Body of pancreas (tissue), 4 donors: ENCODE measurements around the gene ATAD3C. TPM values are rescaled to one million over a fixed set of nuclear protein-coding genes. Genes with fewer than 3 reads are reported as not detected.
"Not testable (repeated sequence)": the region's sequence is repeated elsewhere in the genome, so short reads cannot be mapped to it uniquely, and the experiment has no call there.

Source experiments
- ATAC-seq: fragments of 150-250 bp; one replicate; pipeline ENCODE4 v1.9.1; 2016
- DNase-seq, 4 donors: peaks; one replicate each; pipeline ENCODE4 v3.0.0-alpha.2; 2019
- H3K27ac ChIP-seq, 4 donors: fragments of 200-600 bp; sonication (generic); 1 replicate in 3 of 4; 2 replicates in 1 of 4; pipeline versions ENCODE4 v1.5.1 to v1.6.1; 2016 to 2019; ENCODE audit warnings: mild to moderate bottlenecking in 1 of 4, mixed read lengths in 1 of 4, moderate library complexity in 1 of 4
- H3K27me3 ChIP-seq, 2 donors: fragments of 200-600 bp; sonication (generic); one replicate each; pipeline ENCODE4 v1.6.0; 2016; ENCODE audit warnings: mild to moderate bottlenecking in 1 of 2
- H3K36me3 ChIP-seq, 2 donors: fragments of 200-600 bp; sonication (generic); replicated peaks in 1 of 2; 2 replicates each; pipeline ENCODE4 v1.5.1; 2016; ENCODE audit warnings: low read depth in 2 of 2; ENCODE audit not compliant: insufficient read depth in 1 of 2
- H3K4me1 ChIP-seq: fragments of 200-600 bp; sonication (generic); one replicate; pipeline ENCODE4 v1.6.0; 2016
- H3K4me3 ChIP-seq, 2 donors: fragments of 200-600 bp; sonication (generic); 1 replicate in 1 of 2; 2 replicates in 1 of 2; pipeline ENCODE4 v1.5.1; 2016 to 2019
- H3K9me3 ChIP-seq, 3 donors: fragments of 200-600 bp; sonication (generic); 1 replicate in 2 of 3; 2 replicates in 1 of 3; pipeline ENCODE4 v1.5.1; 2016
- CTCF ChIP-seq, 7 experiments: fragments of 450-650 bp in 4 of 7; fragments of 200-600 bp in 3 of 7; sonication (generic) in 3 of 7; IDR thresholded peaks; one replicate each; pipeline ENCODE4 v1.5.1; 2016 to 2019; ENCODE audit warnings: antibody characterized with exemption in 7 of 7
- POLR2A ChIP-seq, 3 donors: fragments of 450-650 bp; IDR thresholded peaks; one replicate each; pipeline ENCODE4 v1.6.1; 2016; ENCODE audit warnings: antibody characterized with exemption in 3 of 3, mild to moderate bottlenecking in 2 of 3
- WGBS, 2 donors: methylation state at CpG; one replicate each; pipeline ENCODE4 v1.1.5; 2017; 5-methylcytosine and 5-hydroxymethylcytosine counted together
- intact Hi-C: fragments of 100-400 bp; cut with DNase I; formaldehyde crosslinking; loops from one replicate; pipeline ENCODE4 v1.15.1; 2023
- total RNA-seq, 2 donors: library from RNA; depleted of rRNA; stranded (reverse); fragments of >200 nt; gene quantifications; one replicate each; pipeline ENCODE4 v1.1.0, GENCODE V29; 2016

The ATAD3C gene
- total RNA-seq, 2 donors from 2014 or later, result 1.6 to 2.3 TPM

GRCh38 chr1:1439546-1440261 lies 9.8 kb upstream of the ATAD3C start:
- WGBS, 2 donors, result 88 to 91% methylated on average over 26 to 48 of the region's 82 CpGs
- H3K36me3 ChIP-seq, result no peaks in the 10 kb centered on the region
- no peaks in the 10 kb centered on the region for H3K9me3 ChIP-seq
- peaks cover 62% of the 10 kb centered on the region for H3K4me1 ChIP-seq
- ATAC-seq, result no peak
- DNase-seq, result no peak
- no peak overlapping the region for H3K4me3 ChIP-seq
- no peaks in the 10 kb centered on the region for H3K27me3 ChIP-seq
- intact Hi-C loops, result loop anchor here (5.0 kb wide), 1 partner anchor 37 kb away; no protein-coding TSS in a partner anchor
- no peak for TF ChIP-seq CTCF (IDR thresholded peaks at IDR 0.05)
- no peak for TF ChIP-seq POLR2A (IDR thresholded peaks at IDR 0.05)
- no peak overlapping the region for H3K27ac ChIP-seq

GRCh38 chr1:1440262-1441001 lies 9.1 kb upstream of the ATAD3C start:
- no peak for ATAC-seq
- no peak for DNase-seq
- peak overlapping the region in 1 of 4 donors; percentile 50 for H3K27ac ChIP-seq
- no peaks in the 10 kb centered on the region for H3K36me3 ChIP-seq
- peaks cover 55% of the 10 kb centered on the region for H3K4me1 ChIP-seq
- no peak for TF ChIP-seq POLR2A (IDR thresholded peaks at IDR 0.05)
- no peak for TF ChIP-seq CTCF (IDR thresholded peaks at IDR 0.05)
- intact Hi-C loops, result no loop called here
- H3K9me3 ChIP-seq, result no peaks in the 10 kb centered on the region
- WGBS, 2 donors, result 73 to 76% methylated on average over 15 to 23 of the region's 26 CpGs
- H3K27me3 ChIP-seq, result no peaks in the 10 kb centered on the region
- H3K4me3 ChIP-seq, result no peak overlapping the region

GRCh38 chr1:1441002-1441888 lies 8.2 kb upstream of the ATAD3C start:
- Histone ChIP-seq H3K36me3 (no peaks in the 10 kb centered on the region), H3K27me3 (no peaks in the 10 kb centered on the region), H3K27ac (peak overlapping the region in 3 of 4 donors; percentile 11 to 64 (median 50)), H3K4me3 (no peak overlapping the region), H3K9me3 (no peaks in the 10 kb centered on the region), H3K4me1 (peaks cover 50% of the 10 kb centered on the region)
- peak; percentile 56 for ATAC-seq
- TF ChIP-seq POLR2A (IDR thresholded peaks at IDR 0.05) (no peak), CTCF (IDR thresholded peaks at IDR 0.05) (peak; percentile 83 to 94 (median 90))
- DNase-seq, result peak in 3 of 4 donors; percentile 62 to 72 (median 65)
- 0 to 16% methylated on average over 5 to 27 of the region's 29 CpGs for WGBS, 2 donors
- intact Hi-C loops, result no loop called here

- WGBS, 2 donors, result 55 to 59% methylated on average over 10 to 32 of the region's 32 CpGs
- ATAC-seq (peak; percentile 45), DNase-seq (peak; percentile 66 to 86 (median 80))
- H3K27ac ChIP-seq, result peak overlapping the region in 3 of 4 donors; percentile 46 to 64 (median 50)
- intact Hi-C loops, result no loop called here
- no peak overlapping the region for H3K4me3 ChIP-seq
- H3K27me3 ChIP-seq, result no peaks in the 10 kb centered on the region
- peaks cover 41% of the 10 kb centered on the region for H3K4me1 ChIP-seq
- H3K9me3 ChIP-seq, result no peaks in the 10 kb centered on the region
- peak; percentile 15 to 30 (median 20) for TF ChIP-seq POLR2A (IDR thresholded peaks at IDR 0.05)
- no peak for TF ChIP-seq CTCF (IDR thresholded peaks at IDR 0.05)
- no peaks in the 10 kb centered on the region for H3K36me3 ChIP-seq
Measured at GRCh38 chr1:1442069-1442770, 7.3 kb upstream of the ATAD3C start.

GRCh38 chr1:1446631-1447030 lies 2.9 kb upstream of the ATAD3C start:
- WGBS, 2 donors, result 84 to 89% methylated on average over 19 of the region's 19 CpGs
- H3K36me3 ChIP-seq, H3K27me3 ChIP-seq, ATAC-seq, H3K9me3 ChIP-seq, H3K4me1 ChIP-seq, intact Hi-C loops, H3K4me3 ChIP-seq, DNase-seq, H3K27ac ChIP-seq: not testable (repeated sequence)

GRCh38 chr1:1450616-1451015 lies 1.1 kb downstream of the ATAD3C start:
- ATAC-seq, H3K27ac ChIP-seq, H3K4me3 ChIP-seq, H3K4me1 ChIP-seq, H3K27me3 ChIP-seq, DNase-seq, H3K36me3 ChIP-seq, H3K9me3 ChIP-seq, intact Hi-C loops: not testable (repeated sequence)
- 79 to 82% methylated on average over 21 to 22 of the region's 22 CpGs for WGBS, 2 donors
